ENCODE data around the gene RAB21. TPM values are rescaled to one million over a fixed set of nuclear protein-coding genes. Genes with fewer than 3 reads are reported as not detected.
A peak's percentile ranks its signal among the peaks of the same experiment; 100 is the strongest.

Gene RAB21, protein sequence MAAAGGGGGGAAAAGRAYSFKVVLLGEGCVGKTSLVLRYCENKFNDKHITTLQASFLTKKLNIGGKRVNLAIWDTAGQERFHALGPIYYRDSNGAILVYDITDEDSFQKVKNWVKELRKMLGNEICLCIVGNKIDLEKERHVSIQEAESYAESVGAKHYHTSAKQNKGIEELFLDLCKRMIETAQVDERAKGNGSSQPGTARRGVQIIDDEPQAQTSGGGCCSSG
- total RNA-seq (2022) (86.4 and 88.0 TPM in 2 replicates), Bru-seq, nascent RNA (percentile 94 among the genes with signal in this experiment), BruChase-seq, experiment 1, labeled RNA remaining after a 6-hour chase (percentile 97 among the genes with signal in this experiment), BruChase-seq, experiment 2, labeled RNA remaining after a 2-hour chase (percentile 94 among the genes with signal in this experiment)
- long read RNA-seq, full-length matches to known transcripts: 221 of 237 reads
- long read RNA-seq, partial matches to known transcripts: 10 of 237 reads
- long read RNA-seq, other reads (novel, unspliced or antisense): 6 of 237 reads

DNA sequence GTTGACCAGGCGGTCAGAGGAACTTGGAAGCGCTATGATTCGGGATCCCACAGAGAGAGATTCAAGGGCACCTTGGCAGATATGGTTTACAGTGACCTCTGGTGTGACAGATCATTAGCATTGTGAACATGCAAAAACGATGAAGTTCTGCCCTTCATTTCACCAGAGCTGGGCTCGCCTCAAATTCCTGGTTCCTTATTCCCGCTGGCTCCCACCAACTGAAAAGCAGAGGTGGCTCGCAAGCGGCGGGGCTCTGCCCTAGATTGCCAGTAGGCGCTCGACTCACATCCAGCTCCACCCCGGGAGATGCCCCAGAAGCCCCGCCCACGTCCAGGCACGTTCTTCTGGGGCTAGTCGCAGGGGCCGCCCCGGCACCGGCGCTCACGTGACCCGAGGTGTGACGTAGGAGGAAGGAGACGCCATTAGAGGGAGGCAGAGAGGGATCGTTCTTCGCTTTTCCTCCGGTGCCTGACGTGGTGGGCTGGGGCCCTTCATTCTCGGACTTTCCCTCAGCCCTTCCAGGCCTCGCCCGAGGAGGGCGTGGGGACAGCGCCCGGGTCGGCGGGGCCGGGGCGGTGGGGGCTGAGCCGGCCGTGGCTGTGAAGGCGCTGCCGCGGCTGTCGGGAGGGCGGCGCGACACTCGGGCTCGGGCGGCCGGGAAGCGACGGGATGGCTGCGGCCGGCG is at the start of gene RAB21:
TSS of gene RAB21 (plus strand) at position 403 of the 685 bp plus-strand sequence. CDS start at position 670, 267 bp downstream.
- Mint-ChIP-seq H3K9me3 (ENCODE audit: unreplicated experiment) (no peaks in the 10 kb centered on the region), H3K27ac (ENCODE audit: low read depth, unreplicated experiment) (peak within 1 kb of the TSS; percentile 89), H3K4me3 (ENCODE audit: unreplicated experiment) (peak within 1 kb of the TSS; percentile 86), H3K36me3 (ENCODE audit: insufficient read depth, unreplicated experiment) (peaks cover 24% of the 10 kb centered on the region), H3K27me3 (ENCODE audit: insufficient read depth, unreplicated experiment) (peaks cover 23% of the 10 kb centered on the region), H3K4me1 (ENCODE audit: insufficient read depth, unreplicated experiment) (no peaks in the 10 kb centered on the region)
- intact Hi-C loops (cut with micrococcal nuclease): loop anchor here (2.0 kb wide), 1 partner anchor 92 kb away; the partner anchor contains the start of gene ZFC3H1
- peak; percentile 98 for DNase-seq (ENCODE audit: unreplicated experiment)
- ChIA-PET POLR2A (interaction anchor here (0.6 to 15.8 kb wide), 35 partner anchors 10 to 843 kb away, joined by 3 to 258 read pairs (median 4); partner anchors contain the start of genes TBC1D15, THAP2, TMEM19 and ZFC3H1), CTCF (interaction anchor here (0.5 to 3.1 kb wide), 8 partner anchors 26 to 418 kb away, joined by 3 to 22 read pairs (median 3); partner anchors contain the start of gene TMEM19)
- BruUV-seq (replicated peaks): no TSS peak
- TF ChIP-seq, protein P1, sequence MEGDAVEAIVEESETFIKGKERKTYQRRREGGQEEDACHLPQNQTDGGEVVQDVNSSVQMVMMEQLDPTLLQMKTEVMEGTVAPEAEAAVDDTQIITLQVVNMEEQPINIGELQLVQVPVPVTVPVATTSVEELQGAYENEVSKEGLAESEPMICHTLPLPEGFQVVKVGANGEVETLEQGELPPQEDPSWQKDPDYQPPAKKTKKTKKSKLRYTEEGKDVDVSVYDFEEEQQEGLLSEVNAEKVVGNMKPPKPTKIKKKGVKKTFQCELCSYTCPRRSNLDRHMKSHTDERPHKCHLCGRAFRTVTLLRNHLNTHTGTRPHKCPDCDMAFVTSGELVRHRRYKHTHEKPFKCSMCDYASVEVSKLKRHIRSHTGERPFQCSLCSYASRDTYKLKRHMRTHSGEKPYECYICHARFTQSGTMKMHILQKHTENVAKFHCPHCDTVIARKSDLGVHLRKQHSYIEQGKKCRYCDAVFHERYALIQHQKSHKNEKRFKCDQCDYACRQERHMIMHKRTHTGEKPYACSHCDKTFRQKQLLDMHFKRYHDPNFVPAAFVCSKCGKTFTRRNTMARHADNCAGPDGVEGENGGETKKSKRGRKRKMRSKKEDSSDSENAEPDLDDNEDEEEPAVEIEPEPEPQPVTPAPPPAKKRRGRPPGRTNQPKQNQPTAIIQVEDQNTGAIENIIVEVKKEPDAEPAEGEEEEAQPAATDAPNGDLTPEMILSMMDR (IDR thresholded peaks at IDR 0.05; ENCODE audit: unreplicated experiment): no peak

DNA sequence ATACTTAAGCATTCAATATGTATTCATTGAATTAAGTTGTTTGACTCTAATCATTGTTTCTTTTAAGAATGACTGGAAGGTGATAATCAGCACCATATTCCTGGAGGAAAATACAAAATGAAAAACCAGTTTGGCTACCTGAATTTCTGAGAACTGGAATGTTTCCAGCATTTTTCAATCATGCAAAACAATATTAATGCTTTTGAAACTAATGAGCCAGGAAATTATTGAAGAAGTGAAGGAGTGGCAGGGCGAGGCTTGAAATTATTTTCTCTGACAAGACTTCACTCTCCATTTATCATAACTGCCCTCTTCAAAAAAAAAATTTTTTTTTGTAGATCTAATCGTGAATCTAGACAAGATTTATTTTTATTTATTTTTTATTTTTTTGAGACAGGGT is 49.7 kb upstream of the RAB21 start:
- no peak for DNase-seq (ENCODE audit: unreplicated experiment)
- TF ChIP-seq, protein P1 (IDR thresholded peaks at IDR 0.05; ENCODE audit: unreplicated experiment): no peak
- Mint-ChIP-seq H3K27me3 (ENCODE audit: insufficient read depth, unreplicated experiment) (no peaks in the 10 kb centered on the region), H3K4me3 (ENCODE audit: unreplicated experiment) (no peak overlapping the region), H3K36me3 (ENCODE audit: insufficient read depth, unreplicated experiment) (peaks cover 13% of the 10 kb centered on the region), H3K9me3 (ENCODE audit: unreplicated experiment) (no peaks in the 10 kb centered on the region), H3K4me1 (ENCODE audit: insufficient read depth, unreplicated experiment) (peaks cover 4% of the 10 kb centered on the region), H3K27ac (ENCODE audit: low read depth, unreplicated experiment) (no peak overlapping the region)
- intact Hi-C loops (cut with micrococcal nuclease): no loop called here
- CTCF ChIA-PET: interaction anchor here (0.6 to 2.8 kb wide), 5 partner anchors 11 to 289 kb away, joined by 3 to 17 read pairs (median 3); partner anchors contain the start of gene TMEM19
- POLR2A ChIA-PET: interaction anchor here (0.7 to 2.0 kb wide), 4 partner anchors 9 to 170 kb away, joined by 3 to 6 read pairs (median 4); no protein-coding TSS in a partner anchor
- no TSS peak for BruUV-seq (replicated peaks)

DNA sequence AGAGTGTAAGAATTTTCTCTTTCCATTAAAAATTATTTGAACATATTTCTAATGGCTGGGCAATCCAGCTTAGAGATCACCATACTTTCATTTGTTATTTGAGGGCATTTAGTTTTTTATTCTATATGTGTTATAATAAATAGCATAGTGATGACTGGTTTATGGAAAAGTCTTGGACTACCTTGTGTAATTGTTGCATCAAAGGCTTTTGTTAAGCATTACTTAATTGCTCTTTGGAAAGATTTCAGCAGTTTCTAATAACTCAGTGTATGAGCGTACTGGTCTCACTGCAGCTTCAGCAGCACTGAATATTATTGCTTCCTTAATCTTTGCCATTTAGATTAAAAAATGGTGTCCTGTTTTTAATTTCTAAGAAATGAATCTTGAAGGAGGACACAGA is 46.0 kb upstream of the RAB21 start:
- peaks cover 16% of the 10 kb centered on the region for H3K4me1 Mint-ChIP-seq (ENCODE audit: insufficient read depth, unreplicated experiment)
- peaks cover 15% of the 10 kb centered on the region for H3K9me3 Mint-ChIP-seq (ENCODE audit: unreplicated experiment)
- CTCF ChIA-PET: interaction anchor here (0.7 to 3.1 kb wide), 5 partner anchors 23 to 262 kb away, joined by 3 to 24 read pairs (median 3); partner anchors contain the start of gene TMEM19
- DNase-seq (ENCODE audit: unreplicated experiment): peak; percentile 51
- BruUV-seq (replicated peaks): no TSS peak
- no peak overlapping the region for H3K27ac Mint-ChIP-seq (ENCODE audit: low read depth, unreplicated experiment)
- H3K36me3 Mint-ChIP-seq (ENCODE audit: insufficient read depth, unreplicated experiment): no peaks in the 10 kb centered on the region
- intact Hi-C loops (cut with micrococcal nuclease): no loop called here
- POLR2A ChIA-PET: interaction anchor here (0.8 to 8.5 kb wide), 7 partner anchors 11 to 46 kb away, joined by 3 to 54 read pairs (median 10); partner anchors contain the start of genes RAB21, THAP2, TMEM19 and ZFC3H1
- H3K27me3 Mint-ChIP-seq (ENCODE audit: insufficient read depth, unreplicated experiment): no peaks in the 10 kb centered on the region
- TF ChIP-seq, protein P1 (IDR thresholded peaks at IDR 0.05; ENCODE audit: unreplicated experiment): no peak
- H3K4me3 Mint-ChIP-seq (ENCODE audit: unreplicated experiment): no peak overlapping the region

Data from MCF 10A (cell line).